Osteoblast (primary cell): Measurements from ENCODE around the gene CST5. TPM values are rescaled to one million over a fixed set of nuclear protein-coding genes. Genes with fewer than 3 reads are reported as not detected.
"Not testable (repeated sequence)": the region's sequence is repeated elsewhere in the genome, so short reads cannot be mapped to it uniquely, and the experiment has no call there.

Source experiments
- DNase-seq: peaks from one replicate; pipeline ENCODE4 v3.0.0; 2011; ENCODE audit warnings: low spot score, mixed read lengths; ENCODE audit not compliant: insufficient read length; ENCODE audit errors: missing footprints
- H2AFZ ChIP-seq: 2 replicates; pipeline ENCODE4 v1.6.0; 2011; ENCODE audit warnings: mild to moderate bottlenecking, low read length
- H3K27ac ChIP-seq: 2 replicates; pipeline ENCODE4 v1.5.1; 2011; ENCODE audit warnings: mild to moderate bottlenecking, low read depth, low read length, moderate library complexity
- H3K27me3 ChIP-seq: 2 replicates; pipeline ENCODE4 v1.6.0; 2012; ENCODE audit warnings: mild to moderate bottlenecking, control low read depth, inconsistent platforms, low read length, moderate library complexity; ENCODE audit not compliant: insufficient read depth
- H3K36me3 ChIP-seq: 2 replicates; pipeline ENCODE4 v1.5.1; 2011; ENCODE audit warnings: mild to moderate bottlenecking, low read length, control low read depth, moderate library complexity; ENCODE audit not compliant: insufficient read depth
- H3K4me1 ChIP-seq: 2 replicates; pipeline ENCODE4 v1.5.1; 2011; ENCODE audit warnings: mild to moderate bottlenecking, low read length, control low read depth, moderate library complexity; ENCODE audit not compliant: insufficient read depth
- H3K4me2 ChIP-seq: 2 replicates; pipeline ENCODE4 v1.6.0; 2011; ENCODE audit warnings: mild to moderate bottlenecking, low read length; ENCODE audit not compliant: insufficient read depth
- H3K4me3 ChIP-seq: fragments of 200-600 bp; sonication (generic); 3 replicates; pipeline ENCODE4 v1.5.1; 2012; ENCODE audit warnings: mild to moderate bottlenecking, low read length, inconsistent platforms; ENCODE audit not compliant: insufficient read depth
- H3K79me2 ChIP-seq: 2 replicates; pipeline ENCODE4 v1.6.0; 2012; ENCODE audit warnings: mild to moderate bottlenecking, low read length, control low read depth, inconsistent platforms; ENCODE audit not compliant: insufficient read depth
- H3K9me3 ChIP-seq: 2 replicates; pipeline ENCODE4 v1.5.1; 2011; ENCODE audit warnings: low read depth, low read length, control low read depth
- H4K20me1 ChIP-seq: 2 replicates; pipeline ENCODE4 v1.6.0; 2012; ENCODE audit warnings: mild to moderate bottlenecking, low read length, control low read depth; ENCODE audit not compliant: insufficient read depth
- total RNA-seq: library from RNA; depleted of rRNA; stranded (reverse); fragments of >200 nt; gene quantifications from 2 replicates; pipeline ENCODE4 v1.2.3, GENCODE V29; 2012
- TF ChIP-seq, protein P1 (sequence below): IDR thresholded peaks from 2 replicates; pipeline ENCODE4 v1.5.1; 2011; ENCODE audit warnings: mild to moderate bottlenecking, low read depth, low read length, moderate library complexity; ENCODE audit errors: extremely low read depth

The CST5 gene
- total RNA-seq, 1 donor: not detected

DNA sequence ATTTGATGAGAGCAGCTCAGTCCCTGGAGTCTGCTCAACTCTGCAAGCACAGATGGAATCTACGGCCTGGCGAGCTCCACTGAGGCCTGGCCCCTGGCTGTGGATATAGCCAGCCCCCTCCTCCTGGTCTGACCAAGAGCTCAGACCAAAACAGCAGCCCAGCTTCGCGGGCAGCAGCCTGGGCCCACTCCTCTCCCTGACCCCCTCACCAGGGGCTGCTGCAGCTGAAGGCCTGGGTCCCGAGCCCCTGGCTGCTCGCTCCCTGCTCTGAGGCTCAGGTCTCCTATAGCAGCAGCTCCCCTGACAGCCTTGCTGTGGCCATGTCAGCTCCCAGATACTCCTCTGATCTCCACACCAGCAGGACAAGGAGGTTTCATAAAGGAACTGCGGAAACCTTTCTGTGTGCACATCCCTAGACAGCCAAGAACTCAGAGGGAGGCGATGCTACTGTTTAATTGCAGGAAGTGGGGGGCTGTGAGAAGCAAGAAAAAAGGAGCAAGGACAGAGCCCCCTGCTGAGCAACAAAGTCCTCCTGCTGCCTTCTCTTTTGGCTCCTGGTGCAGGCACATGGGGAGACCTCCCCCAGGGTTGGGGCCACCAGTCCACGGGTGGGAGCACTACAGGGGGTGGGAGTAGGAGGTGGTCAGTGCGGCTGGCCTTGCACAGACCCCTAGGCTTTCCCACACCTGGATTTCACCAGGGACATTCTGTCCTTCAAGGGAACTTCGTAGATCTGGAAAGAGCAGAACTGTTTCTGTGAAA is 38.7 kb upstream of the CST5 start:
- Histone ChIP-seq H4K20me1 (no peaks in the 10 kb centered on the region), H3K4me1 (peaks cover 11% of the 10 kb centered on the region), H3K79me2 (no peaks in the 10 kb centered on the region), H3K36me3 (no peaks in the 10 kb centered on the region), H2AFZ (no peak overlapping the region), H3K4me2 (no peak overlapping the region), H3K27me3 (no peaks in the 10 kb centered on the region), H3K27ac (no peak overlapping the region), H3K9me3 (no peaks in the 10 kb centered on the region), H3K4me3 (no peak overlapping the region)
- DNase-seq: no peak
- TF ChIP-seq, protein P1, sequence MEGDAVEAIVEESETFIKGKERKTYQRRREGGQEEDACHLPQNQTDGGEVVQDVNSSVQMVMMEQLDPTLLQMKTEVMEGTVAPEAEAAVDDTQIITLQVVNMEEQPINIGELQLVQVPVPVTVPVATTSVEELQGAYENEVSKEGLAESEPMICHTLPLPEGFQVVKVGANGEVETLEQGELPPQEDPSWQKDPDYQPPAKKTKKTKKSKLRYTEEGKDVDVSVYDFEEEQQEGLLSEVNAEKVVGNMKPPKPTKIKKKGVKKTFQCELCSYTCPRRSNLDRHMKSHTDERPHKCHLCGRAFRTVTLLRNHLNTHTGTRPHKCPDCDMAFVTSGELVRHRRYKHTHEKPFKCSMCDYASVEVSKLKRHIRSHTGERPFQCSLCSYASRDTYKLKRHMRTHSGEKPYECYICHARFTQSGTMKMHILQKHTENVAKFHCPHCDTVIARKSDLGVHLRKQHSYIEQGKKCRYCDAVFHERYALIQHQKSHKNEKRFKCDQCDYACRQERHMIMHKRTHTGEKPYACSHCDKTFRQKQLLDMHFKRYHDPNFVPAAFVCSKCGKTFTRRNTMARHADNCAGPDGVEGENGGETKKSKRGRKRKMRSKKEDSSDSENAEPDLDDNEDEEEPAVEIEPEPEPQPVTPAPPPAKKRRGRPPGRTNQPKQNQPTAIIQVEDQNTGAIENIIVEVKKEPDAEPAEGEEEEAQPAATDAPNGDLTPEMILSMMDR: no peak

DNA sequence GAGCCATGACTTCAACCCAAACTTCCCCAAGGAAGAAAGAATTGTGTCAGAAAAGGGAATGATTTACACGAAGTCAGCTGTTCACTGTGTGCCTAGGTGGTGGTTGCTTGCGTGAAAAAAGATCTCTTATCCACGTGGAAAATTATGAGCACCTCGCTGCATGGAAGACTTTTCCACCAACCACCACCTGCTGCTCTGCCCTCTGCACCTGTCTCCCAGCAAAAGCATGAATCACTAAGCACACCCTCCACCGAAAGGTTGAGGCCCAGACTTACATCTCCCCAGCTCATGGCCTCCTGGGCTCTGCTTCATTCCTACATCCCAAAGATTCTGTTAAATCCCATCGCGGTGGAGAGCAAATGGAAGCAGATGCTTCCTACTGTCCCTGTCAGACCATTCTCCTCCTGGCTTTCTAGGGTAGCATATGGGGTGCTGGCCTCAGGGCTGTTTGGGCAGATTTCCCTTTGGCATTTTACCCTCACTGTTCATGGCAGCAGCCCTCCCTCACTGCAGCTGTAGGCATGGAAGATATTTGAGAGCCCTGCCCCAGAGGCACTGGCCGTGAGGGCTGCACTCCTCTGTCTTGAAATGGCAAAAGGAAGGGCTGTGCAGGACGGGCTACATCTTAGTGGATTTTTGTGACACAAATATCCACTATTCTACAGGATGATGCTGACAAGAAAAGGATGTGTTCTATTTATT is 37.6 kb upstream of the CST5 start:
- Histone ChIP-seq H2AFZ (no peak overlapping the region), H4K20me1 (no peaks in the 10 kb centered on the region), H3K27me3 (no peaks in the 10 kb centered on the region), H3K27ac (no peak overlapping the region), H3K4me3 (no peak overlapping the region), H3K4me1 (peaks cover 11% of the 10 kb centered on the region), H3K79me2 (no peaks in the 10 kb centered on the region), H3K9me3 (no peaks in the 10 kb centered on the region), H3K36me3 (no peaks in the 10 kb centered on the region), H3K4me2 (no peak overlapping the region)
- TF ChIP-seq, protein P1: no peak
- DNase-seq: no peak

DNA sequence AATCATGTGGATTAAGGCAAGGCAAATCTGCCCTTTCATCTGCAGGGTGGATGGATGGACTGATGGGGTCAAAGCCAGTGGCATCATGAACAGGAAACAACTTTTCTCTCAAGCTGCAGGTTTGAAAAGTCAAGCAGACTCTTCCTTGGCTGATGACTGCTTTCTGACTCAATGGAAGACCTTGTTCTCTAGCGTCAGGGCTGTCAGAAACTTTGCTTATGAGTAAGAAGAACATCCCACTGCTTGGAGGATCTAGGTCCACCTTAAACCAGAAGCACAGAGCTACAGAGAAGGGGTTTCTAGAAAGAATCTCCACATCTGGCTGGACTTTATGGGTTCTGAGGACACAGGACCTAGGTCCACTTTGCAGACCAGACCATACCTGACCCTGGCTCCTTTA is 36.3 kb upstream of the CST5 start:
- no peak overlapping the region for H3K4me3 ChIP-seq
- no peaks in the 10 kb centered on the region for H3K79me2 ChIP-seq
- TF ChIP-seq, protein P1: no peak
- H3K9me3 ChIP-seq: no peaks in the 10 kb centered on the region
- H3K4me2 ChIP-seq: no peak overlapping the region
- H3K4me1 ChIP-seq: peaks cover 11% of the 10 kb centered on the region
- no peak overlapping the region for H2AFZ ChIP-seq
- DNase-seq: no peak
- H3K27ac ChIP-seq: no peak overlapping the region
- H3K27me3 ChIP-seq: no peaks in the 10 kb centered on the region
- no peaks in the 10 kb centered on the region for H3K36me3 ChIP-seq
- H4K20me1 ChIP-seq: no peaks in the 10 kb centered on the region

DNA sequence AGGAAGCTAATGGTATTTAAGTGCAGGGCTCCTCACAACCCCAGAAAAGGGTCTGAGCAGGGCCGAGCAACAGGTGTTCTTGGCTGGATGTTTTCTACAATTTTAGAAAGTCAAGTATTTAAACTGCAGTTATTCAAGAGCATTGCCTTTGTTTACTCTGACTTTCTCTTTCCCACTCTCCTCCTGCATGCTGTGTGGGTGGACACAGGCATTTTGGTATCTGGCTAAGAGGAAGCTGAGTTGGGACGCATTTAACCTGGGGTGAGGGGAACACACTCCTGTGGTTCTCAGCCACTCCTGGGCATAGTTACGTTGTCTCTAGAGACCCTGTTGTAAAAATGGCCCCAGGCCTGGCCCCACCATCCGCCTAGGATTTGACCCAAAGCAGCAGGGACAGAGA is 34.9 kb upstream of the CST5 start:
- H3K4me1 ChIP-seq, H3K4me3 ChIP-seq, H3K4me2 ChIP-seq, H3K27ac ChIP-seq, H4K20me1 ChIP-seq, H3K79me2 ChIP-seq, H2AFZ ChIP-seq, H3K9me3 ChIP-seq, H3K27me3 ChIP-seq, H3K36me3 ChIP-seq, DNase-seq: not testable (repeated sequence)
